Astrocyte (in vitro differentiated cells and primary cell): Measurements from ENCODE around the gene C1orf21.

Source experiments
- CTCF ChIP-seq: IDR thresholded peaks from 2 replicates; pipeline ENCODE4 v1.5.1; 2011; ENCODE audit warnings: low read depth, mild to moderate bottlenecking, inconsistent platforms, low read length, moderate library complexity; ENCODE audit not compliant: insufficient read depth
- EZH2 ChIP-seq: IDR thresholded peaks from 2 replicates; pipeline ENCODE4 v1.6.1; 2012; ENCODE audit warnings: mild to moderate bottlenecking, low read length, inconsistent platforms; ENCODE audit not compliant: insufficient read depth

DNA sequence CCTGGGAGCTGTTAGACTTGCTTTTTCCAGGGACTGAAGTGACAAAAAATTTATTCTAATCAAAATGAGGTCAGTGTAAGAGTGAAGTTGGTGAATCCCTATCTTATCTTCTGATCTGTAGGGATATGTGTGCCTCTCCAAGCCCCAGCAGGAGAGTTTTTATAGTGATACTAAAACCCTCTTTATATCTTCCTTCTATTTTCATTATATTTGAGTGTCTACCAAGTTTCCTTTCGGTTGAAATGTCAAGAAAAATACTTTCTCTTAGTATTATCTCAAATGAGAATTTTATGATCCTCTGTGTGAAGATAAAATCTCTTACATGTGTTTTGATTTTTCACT is 18.9 kb downstream of the C1orf21 start:
- no peak for TF ChIP-seq CTCF
- no peak for TF ChIP-seq EZH2
